BJ (cell line): ENCODE measurements around the gene ZNF639. TPM values are rescaled to one million over a fixed set of nuclear protein-coding genes. Genes with fewer than 3 reads are reported as not detected.

Experiments
- CTCF ChIA-PET: fragments of 350-600 bp; formaldehyde crosslinking; extraction: SDS; loops from one replicate; lab custom pipeline; 2021; ENCODE audit warnings: antibody characterized with exemption, inconsistent platforms; lab: Yijun Ruan, JAX
- POLR2A ChIA-PET: fragments of 300-600 bp; sonication (Branson Sonifier 250); formaldehyde crosslinking; extraction: SDS; loops from one replicate; lab custom pipeline; 2021; ENCODE audit warnings: antibody characterized with exemption; lab: Charles Lee
- DNase-seq: peaks from one replicate; pipeline ENCODE4 v3.0.0-alpha.2; 2011; ENCODE audit warnings: low read depth
- H3K27me3 ChIP-seq: 2 replicates; pipeline ENCODE4 v1.6.0; 2011; ENCODE audit warnings: low read length; ENCODE audit not compliant: control insufficient read depth, insufficient read depth
- H3K36me3 ChIP-seq: 2 replicates; pipeline ENCODE4 v1.5.1; 2011; ENCODE audit warnings: low read length; ENCODE audit not compliant: control insufficient read depth, insufficient read depth
- H3K4me3 ChIP-seq: 2 replicates; pipeline ENCODE4 v1.5.1; 2011; ENCODE audit warnings: low read depth, mild to moderate bottlenecking, control low read depth, low read length
- CTCF ChIP-seq: IDR thresholded peaks from 2 replicates; pipeline ENCODE4 v1.5.1; 2011; ENCODE audit warnings: low read depth, mild to moderate bottlenecking, control low read depth, inconsistent platforms, low read length, moderate library complexity; ENCODE audit not compliant: insufficient read depth
- polyA plus RNA-seq: library from polyadenylated mRNA; depleted of rRNA; stranded (reverse); fragments of >200 nt; gene quantifications from 2 replicates; pipeline ENCODE4 v1.2.3, GENCODE V29; 2011

ZNF639 gene
- polyA plus RNA-seq, 1 experiment = 9.6 TPM

- no peaks in the 10 kb centered on the region for H3K27me3 ChIP-seq
- DNase-seq = no peak
- ChIA-PET CTCF (interaction anchor here (0.7 kb wide), 1 partner anchor 11 kb away, joined by 3 read pairs; no protein-coding TSS in a partner anchor), POLR2A (no interaction called here)
- H3K36me3 ChIP-seq = no peaks in the 10 kb centered on the region
- TF ChIP-seq CTCF = no peak
- no peak overlapping the region for H3K4me3 ChIP-seq
Observed at GRCh38 chr3:179278932-179279693, 43.7 kb upstream of the ZNF639 start.

DNA sequence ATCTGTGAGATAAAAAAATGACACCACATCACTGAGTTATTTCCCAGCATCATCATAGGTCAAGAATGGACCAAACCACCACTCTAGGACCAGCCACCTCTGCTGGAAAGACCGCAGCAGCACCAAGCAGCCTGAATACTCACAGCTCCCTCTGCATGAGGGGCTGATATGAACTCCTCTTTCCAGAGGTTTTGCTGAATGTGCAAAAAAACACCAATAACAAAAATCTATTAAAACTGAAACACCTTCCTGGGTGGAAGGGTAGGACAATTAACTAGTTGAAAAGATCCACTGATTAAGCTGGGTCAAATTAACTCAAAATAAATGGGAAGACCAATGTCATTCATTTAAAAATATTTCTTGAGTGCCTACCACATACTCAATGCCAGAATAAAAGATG is 43.0 kb upstream of the ZNF639 start:
- H3K36me3 ChIP-seq = no peaks in the 10 kb centered on the region
- H3K27me3 ChIP-seq = no peaks in the 10 kb centered on the region
- CTCF ChIA-PET = no interaction called here
- no peak for TF ChIP-seq CTCF
- POLR2A ChIA-PET = no interaction called here
- H3K4me3 ChIP-seq = no peak overlapping the region
- DNase-seq = no peak

DNA sequence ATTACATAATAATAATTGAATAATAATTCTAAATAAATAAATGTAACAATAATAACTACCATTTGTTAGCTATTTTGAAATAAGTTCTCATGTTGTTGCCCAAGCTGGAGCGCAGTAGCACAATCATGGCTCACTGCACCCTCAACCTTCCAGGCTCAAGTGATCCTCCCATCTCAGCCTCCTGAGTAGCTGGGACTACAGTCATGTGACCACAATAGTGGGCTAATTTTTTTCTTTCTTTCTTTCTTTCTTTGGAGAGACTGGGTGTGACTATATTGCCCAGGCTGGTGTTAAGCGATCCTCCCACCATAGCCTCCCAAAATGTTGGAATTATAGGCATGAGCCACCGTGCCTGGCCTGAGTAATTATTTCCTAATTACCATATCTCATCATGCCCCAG is 41.0 kb upstream of the ZNF639 start:
- TF ChIP-seq CTCF = no peak
- DNase-seq = no peak
- H3K36me3 ChIP-seq = no peaks in the 10 kb centered on the region
- H3K27me3 ChIP-seq = no peaks in the 10 kb centered on the region
- POLR2A ChIA-PET = no interaction called here
- CTCF ChIA-PET = no interaction called here
- H3K4me3 ChIP-seq = no peak overlapping the region

GRCh38 chr3:179286331-179286730 is 36.5 kb upstream of the ZNF639 start:
- POLR2A ChIA-PET = no interaction called here
- Histone ChIP-seq H3K27me3 (no peaks in the 10 kb centered on the region), H3K4me3 (no peak overlapping the region), H3K36me3 (no peaks in the 10 kb centered on the region)
- no peak for DNase-seq
- no peak for TF ChIP-seq CTCF
- CTCF ChIA-PET = no interaction called here

- H3K27me3 ChIP-seq = no peaks in the 10 kb centered on the region
- no peak for TF ChIP-seq CTCF
- no peak overlapping the region for H3K4me3 ChIP-seq
- DNase-seq = no peak
- ChIA-PET CTCF (interaction anchor here (0.6 kb wide), 1 partner anchor 27 kb away, joined by 3 read pairs; no protein-coding TSS in a partner anchor), POLR2A (no interaction called here)
- H3K36me3 ChIP-seq = no peaks in the 10 kb centered on the region
Observed at GRCh38 chr3:179288845-179289244, 34.0 kb upstream of the ZNF639 start.
